HG03439 (cell line): ENCODE results near the gene SLC6A1.

Source experiments
- ATAC-seq: cut with Tn5 transposase; IDR thresholded peaks from one replicate; pipeline ENCODE4 v1.9.1; 2021; ENCODE audit warnings: mild to moderate bottlenecking, moderate library complexity; ENCODE audit not compliant: unreplicated experiment

The SLC6A1 gene

GRCh38 chr3:10992017-10992942 is at the start of gene SLC6A1:
Gene SLC6A1, plus strand, starts transcription at chr3:10992748. Its CDS starts 24,464 bp downstream, at chr3:11017212.
- ATAC-seq, result no peak

DNA sequence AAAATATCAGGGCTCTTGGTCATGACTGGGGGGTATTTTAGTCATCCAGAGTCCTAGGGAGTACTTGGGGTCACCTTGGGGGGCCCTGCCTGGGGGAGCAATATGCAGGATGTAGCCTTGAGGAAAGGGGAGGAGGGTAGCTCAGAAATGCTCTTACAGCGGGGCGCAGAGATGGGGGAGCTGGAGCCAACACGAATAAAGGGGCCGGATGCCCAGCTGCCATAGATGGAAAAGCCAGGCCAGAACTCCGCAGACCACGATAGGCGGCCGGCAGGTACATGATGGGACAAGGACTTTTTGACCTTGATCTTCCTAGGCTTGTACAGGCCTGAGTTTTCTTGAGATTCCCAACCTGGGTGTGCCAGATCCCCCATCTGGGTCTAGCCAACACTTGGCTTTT is 47.7 kb upstream of the SLC6A1 start:
- no peak for ATAC-seq

- ATAC-seq, result no peak
These were observed 46.8 kb upstream of the SLC6A1 start for GRCh38 chr3:10945683-10946287.

- ATAC-seq, result no peak
These were observed 46.0 kb upstream of the SLC6A1 start for GRCh38 chr3:10946526-10946925.

DNA sequence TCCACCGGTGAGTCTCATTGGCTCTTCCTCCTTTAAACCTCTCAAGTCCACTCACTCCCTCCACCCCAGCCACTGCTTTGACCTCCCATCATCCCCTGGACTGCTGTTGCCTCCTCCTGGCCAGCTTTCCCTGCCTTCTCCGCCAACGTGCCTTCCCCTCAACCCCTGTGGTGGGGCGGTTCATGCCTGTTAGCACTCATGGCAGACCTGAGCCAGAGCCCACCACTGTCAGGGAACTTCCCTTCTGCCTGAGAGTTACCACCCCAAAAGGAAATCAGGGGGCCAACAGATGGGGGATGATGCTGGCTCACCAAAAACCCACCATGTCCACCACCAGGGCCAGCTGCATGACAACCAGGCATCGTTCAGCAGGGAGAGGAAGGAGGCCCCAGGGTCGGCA is 44.2 kb upstream of the SLC6A1 start:
- ATAC-seq, result no peak

- no peak for ATAC-seq
These were observed 43.4 kb upstream of the SLC6A1 start for GRCh38 chr3:10949197-10949596.

DNA sequence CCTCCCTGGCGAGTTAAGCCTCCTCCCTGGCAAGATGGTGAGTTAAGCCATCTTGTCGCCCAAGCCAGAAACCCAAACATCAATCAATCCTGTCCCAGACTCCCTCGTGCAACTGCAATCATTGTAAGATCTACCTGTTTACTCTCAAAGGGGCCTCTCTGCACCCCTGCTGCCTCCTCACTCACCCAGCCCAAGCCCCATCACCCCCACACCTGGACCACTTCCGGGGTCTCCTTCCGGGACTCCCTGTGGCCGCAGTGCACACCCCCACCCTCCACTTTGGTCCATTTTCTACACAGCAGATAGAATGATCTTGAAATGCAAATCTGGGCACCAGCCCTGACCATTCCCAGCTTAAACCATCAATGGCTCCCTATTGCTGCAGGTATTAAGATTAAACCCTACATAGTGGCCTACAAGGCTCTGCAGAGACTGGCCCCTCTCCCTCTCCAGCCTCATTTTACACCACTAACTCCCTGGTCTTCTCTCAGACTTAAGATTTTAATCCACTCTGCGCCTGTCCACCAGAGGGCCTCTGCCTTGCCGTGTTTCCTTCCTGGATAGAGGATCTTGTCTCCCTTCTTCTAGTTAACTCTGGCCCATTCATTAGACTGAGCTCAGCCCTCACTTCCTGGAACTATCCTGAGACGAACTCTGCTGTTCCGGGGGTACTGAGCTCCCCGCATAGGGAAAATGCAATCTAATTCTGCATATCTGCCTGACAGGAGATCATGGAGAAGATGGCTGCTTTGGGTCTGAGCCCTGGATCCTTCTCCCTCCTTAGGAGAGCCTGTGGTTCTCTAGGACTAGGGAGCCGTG is 41.9 kb upstream of the SLC6A1 start:
- ATAC-seq, result no peak

GRCh38 chr3:10951295-10951926 is 41.1 kb upstream of the SLC6A1 start:
- no peak for ATAC-seq

DNA sequence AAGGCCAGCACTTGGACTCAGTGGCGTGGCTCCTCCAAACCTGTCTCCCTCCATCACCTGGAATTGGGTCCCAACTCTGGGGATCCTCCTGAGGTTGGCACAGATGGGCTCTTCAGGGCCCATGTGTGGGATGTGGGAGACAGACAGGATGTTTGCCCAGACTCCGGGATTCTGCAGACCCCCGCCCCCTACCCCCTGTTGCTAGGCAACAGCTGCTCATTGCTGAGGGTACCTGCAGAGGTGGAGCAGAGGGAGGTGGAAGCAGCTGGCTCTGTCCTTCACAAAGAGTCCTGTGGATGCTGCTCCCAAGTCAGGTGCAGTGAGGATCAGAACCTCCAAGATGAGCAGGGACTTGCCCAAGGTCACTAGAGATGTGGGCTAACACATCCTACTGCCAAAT is 40.0 kb upstream of the SLC6A1 start:
- ATAC-seq, result no peak

GRCh38 chr3:10954740-10955139 is 37.8 kb upstream of the SLC6A1 start:
- no peak for ATAC-seq

DNA sequence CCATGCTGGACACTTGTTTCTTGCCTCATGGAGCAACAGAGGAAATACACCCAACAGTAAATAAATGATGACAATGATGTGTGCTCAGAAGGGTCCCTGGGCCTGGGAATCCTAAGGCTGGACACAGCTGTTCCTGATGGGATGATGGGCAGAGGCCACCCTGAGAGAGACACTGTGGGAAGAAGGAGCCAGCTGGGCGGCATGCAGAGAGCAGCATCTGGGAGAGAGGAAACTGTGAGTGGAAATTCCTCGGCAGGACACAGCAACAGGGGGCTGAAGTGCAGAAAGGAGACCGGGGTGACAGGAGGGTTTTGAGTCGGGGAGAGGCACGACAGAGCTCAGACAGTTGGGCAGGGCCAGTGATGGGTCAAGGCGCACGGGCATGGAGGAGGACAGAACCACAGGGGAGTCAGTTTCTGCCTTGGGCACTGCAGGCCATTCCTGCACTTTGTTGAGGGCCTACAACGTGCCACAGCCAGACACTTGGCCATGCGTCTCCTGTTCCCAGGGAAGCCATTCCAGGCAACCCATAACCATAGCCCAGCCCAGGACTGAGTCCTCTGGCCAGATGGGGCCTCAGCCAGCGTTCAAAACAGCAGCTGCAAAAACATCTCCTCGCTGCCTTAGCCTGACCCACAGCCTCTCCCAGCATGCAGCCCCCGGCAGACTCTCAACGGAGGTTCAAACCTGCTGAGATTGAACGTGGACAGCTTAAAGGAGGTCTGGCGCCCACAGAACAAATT is 36.7 kb upstream of the SLC6A1 start:
- ATAC-seq, result no peak

DNA sequence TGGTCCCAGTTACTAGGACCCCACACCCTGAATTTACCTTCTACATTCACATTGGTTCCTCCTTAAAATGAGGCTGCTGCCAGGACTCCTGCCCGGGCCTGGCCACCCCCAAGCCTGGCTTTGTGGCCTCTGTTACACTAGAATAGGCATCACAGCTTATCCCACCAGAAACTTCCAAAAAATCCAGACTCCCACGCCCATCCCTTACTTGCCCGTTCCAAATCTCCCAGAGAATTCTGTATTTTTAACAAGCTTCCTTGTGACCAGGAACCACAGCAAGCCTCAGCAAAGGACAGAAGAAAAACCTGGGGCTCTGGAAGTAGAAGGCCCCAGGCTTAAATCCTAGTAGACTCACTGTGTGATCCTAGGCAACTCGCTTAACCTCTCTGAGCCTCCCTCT is 36.0 kb upstream of the SLC6A1 start:
- ATAC-seq, result no peak

GRCh38 chr3:10956986-10957385 is 35.6 kb upstream of the SLC6A1 start:
- ATAC-seq, result no peak

DNA sequence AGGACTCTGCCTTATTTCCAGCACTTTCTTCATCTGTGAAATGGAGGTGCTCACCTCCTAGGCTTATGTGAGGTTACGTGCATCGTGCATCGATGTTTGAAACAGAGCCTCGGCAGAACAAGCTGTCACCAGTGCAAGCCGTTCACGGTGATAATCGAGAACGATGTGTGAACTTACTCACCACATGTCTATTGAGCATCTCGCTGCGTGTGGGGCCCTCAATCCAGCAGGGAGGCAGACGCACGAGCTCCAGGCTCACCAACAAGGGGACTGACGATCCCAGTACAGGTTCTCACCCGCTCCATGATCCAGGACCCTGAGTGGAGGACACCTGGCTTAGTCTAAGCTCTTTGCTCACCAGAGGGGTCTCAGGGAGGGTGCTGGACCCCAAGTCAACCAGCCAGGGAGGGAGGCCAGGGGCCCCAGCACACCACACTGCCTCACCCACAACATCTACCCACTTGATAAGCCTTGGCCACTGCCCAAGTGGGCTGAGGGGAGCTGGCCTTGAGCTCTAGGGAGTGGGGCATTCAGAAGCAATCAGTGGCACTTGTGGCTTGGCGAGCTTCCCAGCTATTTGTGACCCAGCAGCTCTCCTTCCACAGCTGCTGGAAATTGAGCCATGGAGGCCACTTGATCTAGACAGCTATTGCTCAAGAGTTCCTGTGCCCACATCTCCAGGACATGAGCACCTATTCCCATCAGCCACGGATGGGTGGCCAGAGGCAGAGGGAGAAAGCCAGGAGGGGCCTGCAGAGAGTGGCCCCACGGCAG is 34.4 kb upstream of the SLC6A1 start:
- no peak for ATAC-seq

GRCh38 chr3:10960255-10960654 is 32.3 kb upstream of the SLC6A1 start:
- no peak for ATAC-seq

DNA sequence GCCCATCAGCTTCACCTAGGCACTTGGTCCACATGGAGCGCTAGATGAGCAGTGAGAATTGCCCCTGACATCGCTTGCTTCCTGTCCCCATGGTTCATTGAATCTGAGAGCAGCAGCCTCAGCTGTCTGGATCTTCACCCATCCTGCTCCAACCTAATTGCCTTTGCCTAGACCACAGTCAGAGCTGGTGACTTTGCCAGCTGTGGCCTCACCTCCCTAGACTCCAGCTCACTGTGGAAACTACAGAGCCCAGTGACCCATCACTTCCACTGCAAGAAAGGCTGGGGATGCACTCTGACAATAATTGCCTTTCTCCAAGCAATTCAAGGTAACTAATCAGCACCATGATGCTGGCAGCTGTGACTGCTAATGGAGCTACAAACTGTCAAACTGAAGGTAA is 30.6 kb upstream of the SLC6A1 start:
- ATAC-seq, result no peak

- ATAC-seq, result no peak
These were observed 30.0 kb upstream of the SLC6A1 start for GRCh38 chr3:10962481-10963036.

- no peak for ATAC-seq
These were observed 27.9 kb upstream of the SLC6A1 start for GRCh38 chr3:10964537-10965167.

DNA sequence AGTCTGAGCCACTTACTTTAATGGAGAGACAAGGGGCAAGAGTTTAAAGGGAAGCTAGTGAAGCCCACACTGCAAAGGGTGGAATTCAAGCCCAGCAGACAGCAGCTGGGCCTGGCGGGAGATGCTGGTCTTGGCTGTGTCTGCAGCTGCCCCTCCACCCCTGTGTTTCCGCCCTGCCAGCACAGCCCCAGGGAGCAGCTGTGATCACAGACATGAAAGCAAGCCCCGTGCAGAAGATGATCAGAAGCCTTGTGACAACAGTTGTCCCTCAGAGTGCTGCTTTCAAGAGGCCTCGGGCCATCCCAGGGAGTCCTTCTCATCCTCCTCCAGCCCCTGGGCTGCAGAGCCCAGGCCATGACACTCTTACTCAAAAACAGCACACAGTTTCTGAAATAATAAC is 24.1 kb upstream of the SLC6A1 start:
- no peak for ATAC-seq
